SU-DHL-6 (cell line): ENCODE measurements around the gene CBY3.
A peak's percentile ranks its signal among the peaks of the same experiment; 100 is the strongest.
"Not testable (repeated sequence)": the region's sequence is repeated elsewhere in the genome, so short reads cannot be mapped to it uniquely, and the experiment has no call there.

Experiments
- H2AFZ ChIP-seq: fragments of 200-600 bp; sonication (generic); 2 replicates; pipeline ENCODE4 v1.6.1; 2014; ENCODE audit warnings: low read depth, mild to moderate bottlenecking, moderate library complexity, mixed read lengths, antibody characterized with exemption, low read length; ENCODE audit not compliant: severe bottlenecking
- H3F3A ChIP-seq: fragments of 200-600 bp; shearing (Covaris generic); 2 replicates; pipeline ENCODE4 v1.6.0; 2016; ENCODE audit warnings: antibody characterized with exemption, mild to moderate bottlenecking; ENCODE audit not compliant: insufficient read depth
- H3K27ac ChIP-seq: fragments of 200-600 bp; sonication (generic); 2 replicates; pipeline ENCODE4 v1.5.1; 2016; ENCODE audit warnings: low read depth, mild to moderate bottlenecking, low read length, moderate library complexity, mixed read lengths
- H3K27me3 ChIP-seq: fragments of 200-600 bp; sonication (generic), shearing (Covaris generic); 2 replicates; pipeline ENCODE4 v1.6.0; 2014; ENCODE audit warnings: mild to moderate bottlenecking, low read length
- H3K36me3 ChIP-seq: fragments of 200-600 bp; sonication (generic); 2 replicates; pipeline ENCODE4 v1.6.1; 2014; ENCODE audit warnings: mild to moderate bottlenecking, low read length, mixed read lengths
- H3K4me2 ChIP-seq: fragments of 300-600, 200-600 bp; shearing (Covaris generic), sonication (generic); 2 replicates; pipeline ENCODE4 v1.6.0; 2014; ENCODE audit warnings: low read length, low read depth, mild to moderate bottlenecking; ENCODE audit not compliant: poor library complexity, severe bottlenecking
- H3K4me3 ChIP-seq: fragments of 200-600 bp; sonication (generic); 2 replicates; pipeline ENCODE4 v1.5.1; 2014; ENCODE audit warnings: antibody characterized with exemption, low read length, mild to moderate bottlenecking, mixed read lengths; ENCODE audit not compliant: insufficient read depth, poor library complexity, severe bottlenecking
- H3K79me2 ChIP-seq: fragments of 200-600 bp; sonication (generic); 2 replicates; pipeline ENCODE4 v1.6.1; 2014; ENCODE audit warnings: mild to moderate bottlenecking, low read length, moderate library complexity; ENCODE audit not compliant: insufficient read depth
- H3K9ac ChIP-seq: fragments of 200-600 bp; sonication (generic); 2 replicates; pipeline ENCODE4 v1.7.0; 2014; ENCODE audit warnings: mild to moderate bottlenecking, low read length
- H3K9me2 ChIP-seq: fragments of 200-600 bp; sonication (generic); replicated peaks from 2 replicates; pipeline ENCODE4 v1.6.1; 2014; ENCODE audit warnings: low read length; ENCODE audit not compliant: insufficient read depth
- H3K9me3 ChIP-seq: fragments of 200-600 bp; sonication (generic); 2 replicates; pipeline ENCODE4 v1.6.1; 2014; ENCODE audit warnings: low read length, mixed read lengths; ENCODE audit not compliant: insufficient read depth
- H4K20me1 ChIP-seq: fragments of 200-600 bp; sonication (generic); 2 replicates; pipeline ENCODE4 v1.6.1; 2014; ENCODE audit warnings: low read depth, mild to moderate bottlenecking, antibody characterized with exemption, low read length, moderate library complexity, mixed read lengths

Gene CBY3

GRCh38 chr5:179633501-179634369, 47.1 kb downstream of the CBY3 start:
- peak overlapping the region; percentile 42 for H3K4me2 ChIP-seq
- not testable (repeated sequence) for H2AFZ ChIP-seq, H4K20me1 ChIP-seq, H3K27me3 ChIP-seq, H3K79me2 ChIP-seq, H3K9me2 ChIP-seq, H3F3A ChIP-seq, H3K9me3 ChIP-seq, H3K4me3 ChIP-seq, H3K36me3 ChIP-seq, H3K27ac ChIP-seq
- H3K9ac ChIP-seq: 0 out of 2 replicates have a peak overlapping the region, but pooled peaks have one; percentile 16
